SH-SY5Y (cell line): ENCODE measurements around the gene PPARG.

Source experiments
- GATA2 ChIP-seq: IDR thresholded peaks from 2 replicates; pipeline ENCODE4 v1.6.1; 2011; ENCODE audit warnings: mild to moderate bottlenecking, low read depth, low read length
- GATA3 ChIP-seq: IDR thresholded peaks from 2 replicates; pipeline ENCODE4 v1.6.1; 2011; ENCODE audit warnings: low read depth, mild to moderate bottlenecking, low read length, moderate library complexity

GRCh38 chr3:12442654-12443501, 154.0 kb downstream of the PPARG start:
- TF ChIP-seq GATA2 (no peak), GATA3 (no peak)
